ENCODE data around the gene DECR2. TPM values are rescaled to one million over a fixed set of nuclear protein-coding genes. Genes with fewer than 3 reads are reported as not detected.

DECR2 gene
- total and polyA plus RNA-seq, 12 donors = 5.9 to 143 (median 41.7) TPM

- Histone ChIP-seq H3K9me3 (replicated peaks in 1 of 3) (no peaks in the 10 kb centered on the region), H3K4me1 (replicated peaks in 1 of 2) (peaks cover 0 to 20% of the 10 kb centered on the region in 2 donors), H3K27me3 (no peaks in the 10 kb centered on the region), H3K27ac (peak overlapping the region in 2 of 5 donors; percentile 52 to 55), H3K36me3 (replicated peaks in 1 of 2) (peaks cover 0 to 8% of the 10 kb centered on the region in 2 donors), H3K4me3 (no peak overlapping the region)
- peak in 2 of 7 donors; percentile 41 to 51 for DNase-seq
- intact Hi-C loops (cut with DNase I) = no loop called here
- TF ChIP-seq POLR2A (IDR thresholded peaks at IDR 0.05) (no peak), CTCF (IDR thresholded peaks at IDR 0.05) (no peak)
- 81 to 96% (median 85%) methylated on average over 7 to 14 of the region's 14 CpGs for WGBS, 4 donors
Measured at GRCh38 chr16:457732-458400, 56.2 kb downstream of the DECR2 start.

- peaks cover 0 to 8% of the 10 kb centered on the region in 2 donors for H3K36me3 ChIP-seq (replicated peaks in 1 of 2)
- intact Hi-C loops (cut with DNase I) = no loop called here
- peaks cover 0 to 20% of the 10 kb centered on the region in 2 donors for H3K4me1 ChIP-seq (replicated peaks in 1 of 2)
- no peaks in the 10 kb centered on the region for H3K9me3 ChIP-seq (replicated peaks in 1 of 3)
- no peak overlapping the region for H3K27ac ChIP-seq
- no peaks in the 10 kb centered on the region for H3K27me3 ChIP-seq
- TF ChIP-seq CTCF (IDR thresholded peaks at IDR 0.05) (no peak), POLR2A (IDR thresholded peaks at IDR 0.05) (no peak)
- DNase-seq = no peak
- no peak overlapping the region for H3K4me3 ChIP-seq
- WGBS, 4 donors = 89 to 93% (median 91%) methylated on average over 7 of the region's 7 CpGs
Measured at GRCh38 chr16:459761-460160, 58.1 kb downstream of the DECR2 start.

GRCh38 chr16:460787-461186 is 59.1 kb downstream of the DECR2 start:
- H3K4me1 ChIP-seq (replicated peaks in 1 of 2) = peaks cover 0 to 20% of the 10 kb centered on the region in 2 donors
- 92 to 94% (median 93%) methylated on average over 13 to 20 of the region's 20 CpGs for WGBS, 4 donors
- intact Hi-C loops (cut with DNase I) = no loop called here
- no peaks in the 10 kb centered on the region for H3K9me3 ChIP-seq (replicated peaks in 1 of 3)
- no peak overlapping the region for H3K4me3 ChIP-seq
- H3K27ac ChIP-seq = no peak overlapping the region
- TF ChIP-seq CTCF (IDR thresholded peaks at IDR 0.05) (no peak), POLR2A (IDR thresholded peaks at IDR 0.05) (no peak)
- H3K36me3 ChIP-seq (replicated peaks in 1 of 2) = peaks cover 0 to 8% of the 10 kb centered on the region in 2 donors
- DNase-seq = no peak
- no peaks in the 10 kb centered on the region for H3K27me3 ChIP-seq

Small RNAs within 50 kb of the gene (small RNA-seq; reads per million reads assigned to genes)
- 0 reads per million in 2 donors for gene RF00019

Other genes starting within 250 kb of the DECR2 start
- 1 to 10 TPM in 2 of 9 donors, under 1 TPM in 1, not detected in 6; 0.61 to 1.3 (median 1.3) TPM for gene HBZ, start 249.2 kb upstream of the DECR2 start, total RNA-seq
- not detected for gene HBZ, start 249.2 kb upstream of the DECR2 start, polyA plus RNA-seq
- 10 to 100 TPM in 1 of 9 donors, under 1 TPM in 2, not detected in 6; 0.53 to 30.2 (median 0.61) TPM for gene HBM, start 235.9 kb upstream of the DECR2 start, total RNA-seq
- not detected for gene HBM, start 235.9 kb upstream of the DECR2 start, polyA plus RNA-seq
- 1,000 to 10,000 TPM in 1 of 9 donors, 100 to 1,000 TPM in 1, 10 to 100 TPM in 3, 1 to 10 TPM in 3, not detected in 1; 1.9 to 1,723 (median 23.6) TPM for gene HBA2, start 229.0 kb upstream of the DECR2 start, total RNA-seq
- gene HBA2, start 229.0 kb upstream of the DECR2 start, polyA plus RNA-seq = 100 to 1,000 TPM in 1 of 3 donors, 10 to 100 TPM in 1, not detected in 1; 51.7 to 113 TPM
- gene HBA1, start 225.2 kb upstream of the DECR2 start, total RNA-seq = 100 to 1,000 TPM in 2 of 9 donors, 10 to 100 TPM in 4, not detected in 3; 12.7 to 742 (median 34.7) TPM
- gene HBA1, start 225.2 kb upstream of the DECR2 start, polyA plus RNA-seq = 10 to 100 TPM in 2 of 3 donors, not detected in 1; 18.2 to 30.1 TPM
- gene HBQ1, start 221.4 kb upstream of the DECR2 start, total RNA-seq = 1 to 10 TPM in 2 of 9 donors, not detected in 7; 1.9 to 6.0 TPM
- gene HBQ1, start 221.4 kb upstream of the DECR2 start, polyA plus RNA-seq = under 1 TPM in 1 of 3 donors, not detected in 2; 0.44 TPM
- gene LUC7L, start 172.4 kb upstream of the DECR2 start, total RNA-seq = 100 to 1,000 TPM in 2 of 9 donors, 10 to 100 TPM in 7; 19.7 to 128 (median 68.6) TPM
- 100 to 1,000 TPM in 2 of 3 donors, 10 to 100 TPM in 1; 29.0 to 700 (median 372) TPM for gene LUC7L, start 172.4 kb upstream of the DECR2 start, polyA plus RNA-seq
- gene FAM234A, start 167.1 kb upstream of the DECR2 start, total RNA-seq = 100 to 1,000 TPM in 4 of 9 donors, 10 to 100 TPM in 5; 67.5 to 207 (median 99.4) TPM
- gene FAM234A, start 167.1 kb upstream of the DECR2 start, polyA plus RNA-seq = 10 to 100 TPM; 60.2 to 91.5 (median 68.2) TPM
- gene RGS11, start 125.9 kb upstream of the DECR2 start, total RNA-seq = 10 to 100 TPM in 1 of 9 donors, 1 to 10 TPM in 7, under 1 TPM in 1; 0.83 to 51.1 (median 5.7) TPM
- gene RGS11, start 125.9 kb upstream of the DECR2 start, polyA plus RNA-seq = 10 to 100 TPM in 2 of 3 donors, 1 to 10 TPM in 1; 1.4 to 98.6 (median 34.9) TPM
- 1 to 10 TPM in 2 of 9 donors, under 1 TPM in 4, not detected in 3; 0.23 to 2.1 (median 0.64) TPM for gene ARHGDIG, start 121.3 kb upstream of the DECR2 start, total RNA-seq
- 1 to 10 TPM in 2 of 3 donors, under 1 TPM in 1; 0.40 to 3.5 (median 1.3) TPM for gene ARHGDIG, start 121.3 kb upstream of the DECR2 start, polyA plus RNA-seq
- gene PDIA2, start 118.7 kb upstream of the DECR2 start, total RNA-seq = 1 to 10 TPM in 1 of 9 donors, under 1 TPM in 5, not detected in 3; 0.28 to 1.4 (median 0.58) TPM
- gene PDIA2, start 118.7 kb upstream of the DECR2 start, polyA plus RNA-seq = 1 to 10 TPM in 2 of 3 donors, not detected in 1; 2.6 to 9.7 TPM
- gene AXIN1, start 49.2 kb upstream of the DECR2 start, total RNA-seq = 10 to 100 TPM; 10.1 to 22.4 (median 19.7) TPM
- gene AXIN1, start 49.2 kb upstream of the DECR2 start, polyA plus RNA-seq = 10 to 100 TPM in 2 of 3 donors, 1 to 10 TPM in 1; 5.6 to 16.3 (median 13.8) TPM
- gene MRPL28, start 31.3 kb upstream of the DECR2 start, total RNA-seq = 100 to 1,000 TPM in 3 of 9 donors, 10 to 100 TPM in 6; 65.2 to 132 (median 77.1) TPM
- 100 to 1,000 TPM in 2 of 3 donors, 10 to 100 TPM in 1; 42.9 to 155 (median 123) TPM for gene MRPL28, start 31.3 kb upstream of the DECR2 start, polyA plus RNA-seq
- 10 to 100 TPM; 31.7 to 66.7 (median 45.0) TPM for gene PGAP6, start 19.9 kb upstream of the DECR2 start, total RNA-seq
- gene PGAP6, start 19.9 kb upstream of the DECR2 start, polyA plus RNA-seq = 10 to 100 TPM; 18.2 to 55.5 (median 39.0) TPM
- gene NME4, start 4.7 kb upstream of the DECR2 start, total RNA-seq = 100 to 1,000 TPM; 127 to 214 (median 166) TPM
- gene NME4, start 4.7 kb upstream of the DECR2 start, polyA plus RNA-seq = 100 to 1,000 TPM in 2 of 3 donors, 10 to 100 TPM in 1; 67.8 to 492 (median 347) TPM
- gene RAB11FIP3, start 23.8 kb downstream of the DECR2 start, total RNA-seq = 10 to 100 TPM; 15.6 to 53.0 (median 40.1) TPM
- 10 to 100 TPM; 12.7 to 63.4 (median 44.2) TPM for gene RAB11FIP3, start 23.8 kb downstream of the DECR2 start, polyA plus RNA-seq
- gene CAPN15, start 125.8 kb downstream of the DECR2 start, total RNA-seq = 10 to 100 TPM; 12.4 to 45.8 (median 42.9) TPM
- 10 to 100 TPM in 2 of 3 donors, 1 to 10 TPM in 1; 2.3 to 91.8 (median 56.8) TPM for gene CAPN15, start 125.8 kb downstream of the DECR2 start, polyA plus RNA-seq
- gene PRR35, start 158.5 kb downstream of the DECR2 start, total RNA-seq = not detected
- not detected for gene PRR35, start 158.5 kb downstream of the DECR2 start, polyA plus RNA-seq
- gene NHLRC4, start 165.1 kb downstream of the DECR2 start, total RNA-seq = 10 to 100 TPM in 5 of 9 donors, 1 to 10 TPM in 4; 1.6 to 22.3 (median 12.7) TPM
- 1 to 10 TPM in 2 of 3 donors, under 1 TPM in 1; 0.57 to 7.2 (median 3.3) TPM for gene NHLRC4, start 165.1 kb downstream of the DECR2 start, polyA plus RNA-seq
- gene PIGQ, start 168.1 kb downstream of the DECR2 start, total RNA-seq = 100 to 1,000 TPM in 1 of 9 donors, 10 to 100 TPM in 8; 21.1 to 107 (median 78.5) TPM
- 100 to 1,000 TPM in 2 of 3 donors, 10 to 100 TPM in 1; 12.7 to 317 (median 111) TPM for gene PIGQ, start 168.1 kb downstream of the DECR2 start, polyA plus RNA-seq
- 10 to 100 TPM in 8 of 9 donors, 1 to 10 TPM in 1; 6.0 to 20.9 (median 15.8) TPM for gene RAB40C, start 188.2 kb downstream of the DECR2 start, total RNA-seq
- gene RAB40C, start 188.2 kb downstream of the DECR2 start, polyA plus RNA-seq = 10 to 100 TPM in 2 of 3 donors, 1 to 10 TPM in 1; 2.3 to 36.2 (median 19.1) TPM
- 1 to 10 TPM in 1 of 9 donors, under 1 TPM in 7, not detected in 1; 0.18 to 1.1 (median 0.36) TPM for gene WFIKKN1, start 229.1 kb downstream of the DECR2 start, total RNA-seq
- gene WFIKKN1, start 229.1 kb downstream of the DECR2 start, polyA plus RNA-seq = 1 to 10 TPM in 1 of 3 donors, under 1 TPM in 1, not detected in 1; 0.71 to 3.9 TPM
- gene METTL26, start 234.4 kb downstream of the DECR2 start, total RNA-seq = 100 to 1,000 TPM in 5 of 9 donors, 10 to 100 TPM in 4; 71.8 to 351 (median 122) TPM
- 100 to 1,000 TPM in 2 of 3 donors, 10 to 100 TPM in 1; 40.4 to 403 (median 328) TPM for gene METTL26, start 234.4 kb downstream of the DECR2 start, polyA plus RNA-seq
- gene MCRIP2, start 239.9 kb downstream of the DECR2 start, total RNA-seq = 100 to 1,000 TPM in 7 of 9 donors, 10 to 100 TPM in 2; 67.0 to 188 (median 149) TPM
- gene MCRIP2, start 239.9 kb downstream of the DECR2 start, polyA plus RNA-seq = 100 to 1,000 TPM in 2 of 3 donors, 1 to 10 TPM in 1; 7.1 to 253 (median 241) TPM
- gene WDR90, start 247.5 kb downstream of the DECR2 start, total RNA-seq = 10 to 100 TPM; 12.4 to 55.8 (median 23.5) TPM
- 100 to 1,000 TPM in 2 of 3 donors, 1 to 10 TPM in 1; 3.0 to 162 (median 125) TPM for gene WDR90, start 247.5 kb downstream of the DECR2 start, polyA plus RNA-seq

All from adrenal gland (tissue), 12 donors.